K562 (cell line): ENCODE results near the gene SNAI1. TPM values are rescaled to one million over a fixed set of nuclear protein-coding genes. Genes with fewer than 3 reads are reported as not detected.

Experiments
- CTBP1 ChIP-seq: fragments of 450-650 bp; IDR thresholded peaks from 2 replicates; pipeline ENCODE4 v1.6.1; 2016; ENCODE audit warnings: borderline replicate concordance
- CTCFL ChIP-seq: IDR thresholded peaks from 2 replicates; pipeline ENCODE4 v1.6.1; 2011; ENCODE audit warnings: borderline replicate concordance, low read depth, mild to moderate bottlenecking, moderate library complexity, low read length; ENCODE audit not compliant: insufficient read depth, poor library complexity, severe bottlenecking
- ETS2 ChIP-seq: IDR thresholded peaks from 2 replicates; pipeline ENCODE4 v1.6.1; 2016; ENCODE audit warnings: borderline replicate concordance, missing genetic modification characterization, mild to moderate bottlenecking, moderate library complexity, missing compliant biosample characterization; ENCODE audit not compliant: poor library complexity, severe bottlenecking
- KLF6 ChIP-seq: fragments of 250-450 bp; sonication (Bioruptor Pico); IDR thresholded peaks from 2 replicates; pipeline ENCODE4 v1.4.0; 2020; ENCODE audit warnings: mild to moderate bottlenecking, moderate library complexity, borderline replicate concordance
- PHB ChIP-seq: fragments of 250-450 bp; sonication (Bioruptor Pico); IDR thresholded peaks from 2 replicates; pipeline ENCODE4 v1.5.0; 2021
- RAD21 ChIP-seq, 2 experiments: fragments of 250-450 bp in 1 of 2; fragments of 450-650 bp in 1 of 2; sonication (Bioruptor Pico) in 1 of 2; formaldehyde crosslinking in 1 of 2; IDR thresholded peaks in 1 of 2; conservative IDR thresholded peaks in 1 of 2; 2 replicates each; pipeline versions ENCODE4 v1.4.0 to v1.8.0; 2020 to 2022; ENCODE audit warnings: mild to moderate bottlenecking in 2 of 2, moderate library complexity in 1 of 2
- RB1 ChIP-seq: fragments of 450-650 bp; IDR thresholded peaks from 2 replicates; pipeline ENCODE4 v1.6.1; 2017; ENCODE audit warnings: low read depth, mild to moderate bottlenecking
- REST ChIP-seq, 2 experiments: fragments of 450-650 bp; formaldehyde crosslinking in 1 of 2; IDR thresholded peaks; 2 replicates each; pipeline versions ENCODE4 v1.4.0 to v1.6.1; 2014 to 2020; ENCODE audit warnings: mild to moderate bottlenecking in 2 of 2, borderline replicate concordance in 1 of 2, low read depth in 1 of 2
- SRF ChIP-seq, 2 experiments: fragments of 250-450, 450-650 bp in 1 of 2; sonication (Bioruptor Pico) in 1 of 2; sonication (generic) in 1 of 2; formaldehyde crosslinking; IDR thresholded peaks; 2 replicates each; pipeline versions ENCODE4 v1.5.0 to v1.5.1; 2020 to 2022; ENCODE audit warnings: mild to moderate bottlenecking in 1 of 2, missing genetic modification reagents in 1 of 2
- TFE3 ChIP-seq: fragments of 450-650 bp; formaldehyde crosslinking; IDR thresholded peaks from 2 replicates; pipeline ENCODE4 v1.4.0; 2020; ENCODE audit warnings: mild to moderate bottlenecking, mixed read lengths
- THRAP3 ChIP-seq: fragments of 450-650 bp; IDR thresholded peaks from 2 replicates; pipeline ENCODE4 v1.6.1; 2016; ENCODE audit warnings: mild to moderate bottlenecking, inconsistent platforms, borderline replicate concordance
- ZBTB17 ChIP-seq: fragments of 450-650 bp; formaldehyde crosslinking; IDR thresholded peaks from 2 replicates; pipeline ENCODE4 v1.4.0; 2020; ENCODE audit warnings: mild to moderate bottlenecking
- ZNF668 ChIP-seq: fragments of 250-450 bp; sonication (Bioruptor Pico); IDR thresholded peaks from 2 replicates; pipeline ENCODE4 v1.8.0; 2022; ENCODE audit warnings: mild to moderate bottlenecking, inconsistent platforms
- ZNF766 ChIP-seq: fragments of 200-800 bp; sonication (Bioruptor generic); conservative IDR thresholded peaks from 2 replicates; pipeline ENCODE4 v1.6.1; 2016; ENCODE audit warnings: missing genetic modification characterization, missing compliant biosample characterization
- polyA plus RNA-seq, 8 experiments: library from polyadenylated mRNA; depleted of rRNA in 4 of 8; stranded (reverse) in 5 of 8; unstranded in 3 of 8; fragments of >200 nt; fragmentation: Nextera tagmentation in 2 of 8; fragmentation: Illumina TruSeq in 1 of 8; extraction: Ambion mirVana in 2 of 8; extraction: Trizol in 1 of 8; gene quantifications; 2 replicates each; pipeline versions ENCODE4 v1.2.1 to v1.2.3, GENCODE V29; 2011 to 2014; ENCODE audit warnings: inconsistent platforms in 1 of 8, missing spikeins in 1 of 8
- total RNA-seq, 7 experiments: library from RNA; depleted of rRNA in 6 of 7; stranded (reverse); fragments of >200 nt in 6 of 7; fragmentation: Illumina TruSeq in 2 of 7; extraction: Trizol in 2 of 7; gene quantifications; 2 replicates each; pipeline versions ENCODE4 v1.2.1 to v1.2.3, GENCODE V29; 2011 to 2021; ENCODE audit warnings: low replicate concordance in 1 of 7

SNAI1 gene
- total and polyA plus RNA-seq, 9 of the 15 experiments (the other 6 are each of a cell fraction or from before 2014, with no cell fraction given) = 0.32 to 11.6 (median 2.0) TPM

GRCh38 chr20:49964964-49965780 is 17.6 kb upstream of the SNAI1 start (continued):
- no peak for TF ChIP-seq THRAP3
- TF ChIP-seq SRF (CRISPR knock-in tag; IDR thresholded peaks at IDR 0.05) = peak in 1 of 2 experiments; percentile 78; a peak in 2 of 4 replicates
- no peak for TF ChIP-seq TFE3 (CRISPR knock-in tag)
- TF ChIP-seq ZNF766 (CRISPR knock-in tag) = no peak
- TF ChIP-seq ZNF668 (CRISPR knock-in tag) = no peak
- TF ChIP-seq ETS2 (tag) = no peak
- TF ChIP-seq ZBTB17 = no peak
- TF ChIP-seq CTBP1 = peak; percentile 52; the same call in 1 of the 2 replicates
- peak; percentile 42 to 67; a peak in 3 of 4 replicates for TF ChIP-seq RAD21 (CRISPR knock-in tag; conservative IDR thresholded peaks at IDR 0.05 in 1 of 2, IDR thresholded peaks at IDR 0.05 in 1 of 2)
- TF ChIP-seq KLF6 (CRISPR knock-in tag) = no peak
- TF ChIP-seq REST (IDR thresholded peaks at IDR 0.05; ENCODE audit: borderline replicate concordance) = peak; percentile 48
- TF ChIP-seq REST (CRISPR knock-in tag; IDR thresholded peaks at IDR 0.05; ENCODE audit: low read depth) = no peak
- TF ChIP-seq RB1 = peak; percentile 32; the same call in 1 of the 2 replicates
- no peak for TF ChIP-seq PHB
- peak; percentile 78 for TF ChIP-seq CTCFL
